Ishikawa (cell line): ENCODE measurements around the gene SEPTIN10.

Source experiments
- CREB1 ChIP-seq: IDR thresholded peaks from 2 replicates; pipeline ENCODE4 v1.6.1; 2012; ENCODE audit warnings: low read depth
- EGR1 ChIP-seq: IDR thresholded peaks from 2 replicates; pipeline ENCODE4 v1.6.1; 2012
- EP300 ChIP-seq: IDR thresholded peaks from 2 replicates; pipeline ENCODE4 v1.6.1; 2012; ENCODE audit warnings: borderline replicate concordance
- FOXM1 ChIP-seq: IDR thresholded peaks from 2 replicates; pipeline ENCODE4 v1.6.1; 2012; ENCODE audit warnings: low read depth, borderline replicate concordance
- RAD21 ChIP-seq: IDR thresholded peaks from 2 replicates; pipeline ENCODE4 v1.6.1; 2012; ENCODE audit warnings: low read depth
- TAF1 ChIP-seq: IDR thresholded peaks from 2 replicates; pipeline ENCODE4 v1.6.1; 2012; ENCODE audit warnings: low read depth, mild to moderate bottlenecking
- TEAD4 ChIP-seq: IDR thresholded peaks from 2 replicates; pipeline ENCODE4 v1.6.1; 2012
- ZBTB7A ChIP-seq: IDR thresholded peaks from 2 replicates; pipeline ENCODE4 v1.6.1; 2012; ENCODE audit warnings: low read depth
- TF ChIP-seq, protein P1 (sequence below): IDR thresholded peaks from 2 replicates; pipeline ENCODE4 v1.6.1; 2012; ENCODE audit warnings: low read depth, mild to moderate bottlenecking
- TF ChIP-seq, protein P2 (sequence below): IDR thresholded peaks from 2 replicates; pipeline ENCODE4 v1.6.1; 2012
- TF ChIP-seq, protein P3 (sequence below): IDR thresholded peaks from 2 replicates; pipeline ENCODE4 v1.6.1; 2012

DNA sequence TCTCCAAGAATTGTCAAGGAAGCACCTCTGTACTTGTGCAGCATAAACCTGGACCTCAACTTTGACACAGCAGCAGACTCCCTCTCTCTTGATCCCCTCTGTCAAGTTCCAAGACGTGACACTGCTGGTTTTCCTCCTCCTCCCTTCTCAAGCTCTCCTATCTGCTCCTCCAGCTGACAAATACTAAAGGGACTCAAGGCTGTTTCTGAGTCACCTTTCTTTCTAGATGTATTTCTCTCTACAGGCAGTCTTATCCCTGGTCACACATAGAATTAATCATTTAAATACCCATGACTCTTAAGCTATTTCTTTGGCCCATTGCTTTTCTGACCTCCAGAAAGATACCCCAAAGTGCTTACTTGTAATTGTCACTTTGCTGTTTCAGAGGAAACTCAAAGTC lies 53.5 kb downstream of the SEPTIN10 start:
- TF ChIP-seq, protein P1, sequence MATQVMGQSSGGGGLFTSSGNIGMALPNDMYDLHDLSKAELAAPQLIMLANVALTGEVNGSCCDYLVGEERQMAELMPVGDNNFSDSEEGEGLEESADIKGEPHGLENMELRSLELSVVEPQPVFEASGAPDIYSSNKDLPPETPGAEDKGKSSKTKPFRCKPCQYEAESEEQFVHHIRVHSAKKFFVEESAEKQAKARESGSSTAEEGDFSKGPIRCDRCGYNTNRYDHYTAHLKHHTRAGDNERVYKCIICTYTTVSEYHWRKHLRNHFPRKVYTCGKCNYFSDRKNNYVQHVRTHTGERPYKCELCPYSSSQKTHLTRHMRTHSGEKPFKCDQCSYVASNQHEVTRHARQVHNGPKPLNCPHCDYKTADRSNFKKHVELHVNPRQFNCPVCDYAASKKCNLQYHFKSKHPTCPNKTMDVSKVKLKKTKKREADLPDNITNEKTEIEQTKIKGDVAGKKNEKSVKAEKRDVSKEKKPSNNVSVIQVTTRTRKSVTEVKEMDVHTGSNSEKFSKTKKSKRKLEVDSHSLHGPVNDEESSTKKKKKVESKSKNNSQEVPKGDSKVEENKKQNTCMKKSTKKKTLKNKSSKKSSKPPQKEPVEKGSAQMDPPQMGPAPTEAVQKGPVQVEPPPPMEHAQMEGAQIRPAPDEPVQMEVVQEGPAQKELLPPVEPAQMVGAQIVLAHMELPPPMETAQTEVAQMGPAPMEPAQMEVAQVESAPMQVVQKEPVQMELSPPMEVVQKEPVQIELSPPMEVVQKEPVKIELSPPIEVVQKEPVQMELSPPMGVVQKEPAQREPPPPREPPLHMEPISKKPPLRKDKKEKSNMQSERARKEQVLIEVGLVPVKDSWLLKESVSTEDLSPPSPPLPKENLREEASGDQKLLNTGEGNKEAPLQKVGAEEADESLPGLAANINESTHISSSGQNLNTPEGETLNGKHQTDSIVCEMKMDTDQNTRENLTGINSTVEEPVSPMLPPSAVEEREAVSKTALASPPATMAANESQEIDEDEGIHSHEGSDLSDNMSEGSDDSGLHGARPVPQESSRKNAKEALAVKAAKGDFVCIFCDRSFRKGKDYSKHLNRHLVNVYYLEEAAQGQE: no peak
- no peak for TF ChIP-seq TAF1
- TF ChIP-seq EP300: no peak
- TF ChIP-seq, protein P2, sequence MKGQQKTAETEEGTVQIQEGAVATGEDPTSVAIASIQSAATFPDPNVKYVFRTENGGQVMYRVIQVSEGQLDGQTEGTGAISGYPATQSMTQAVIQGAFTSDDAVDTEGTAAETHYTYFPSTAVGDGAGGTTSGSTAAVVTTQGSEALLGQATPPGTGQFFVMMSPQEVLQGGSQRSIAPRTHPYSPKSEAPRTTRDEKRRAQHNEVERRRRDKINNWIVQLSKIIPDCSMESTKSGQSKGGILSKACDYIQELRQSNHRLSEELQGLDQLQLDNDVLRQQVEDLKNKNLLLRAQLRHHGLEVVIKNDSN: no peak
- TF ChIP-seq, protein P3, sequence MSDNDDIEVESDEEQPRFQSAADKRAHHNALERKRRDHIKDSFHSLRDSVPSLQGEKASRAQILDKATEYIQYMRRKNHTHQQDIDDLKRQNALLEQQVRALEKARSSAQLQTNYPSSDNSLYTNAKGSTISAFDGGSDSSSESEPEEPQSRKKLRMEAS: no peak
- no peak for TF ChIP-seq RAD21
- TF ChIP-seq CREB1: no peak
- no peak for TF ChIP-seq TEAD4
- no peak for TF ChIP-seq FOXM1
- TF ChIP-seq ZBTB7A: no peak
- no peak for TF ChIP-seq EGR1
